Measurements from ENCODE around the gene CLIC6. TPM values are rescaled to one million over a fixed set of nuclear protein-coding genes. Genes with fewer than 3 reads are reported as not detected.

The CLIC6 gene
- polyA plus RNA-seq, 1 experiment, result not detected

DNA sequence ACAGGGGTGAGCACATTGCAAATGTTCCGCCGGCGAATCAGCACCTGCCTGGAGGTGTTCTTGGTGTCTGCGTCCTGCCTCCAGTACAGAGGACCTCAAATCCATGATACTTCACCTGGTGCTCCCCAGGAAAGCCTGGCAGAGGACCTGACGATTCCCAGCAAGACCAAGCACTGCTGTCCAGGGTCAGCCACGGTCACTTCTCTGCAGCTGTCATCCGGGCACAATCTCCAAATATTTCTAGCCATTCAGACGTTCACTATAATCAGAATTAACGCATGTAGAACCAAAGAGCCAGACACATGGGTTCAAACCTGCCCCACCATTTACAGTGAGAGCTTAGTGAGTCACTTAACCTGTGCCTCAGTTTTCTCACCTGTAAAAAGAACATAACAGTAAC, 74.5 kb downstream of the CLIC6 start:
- no peak for DNase-seq (ENCODE audit: low read depth, low spot score)
- TF ChIP-seq, protein P1, sequence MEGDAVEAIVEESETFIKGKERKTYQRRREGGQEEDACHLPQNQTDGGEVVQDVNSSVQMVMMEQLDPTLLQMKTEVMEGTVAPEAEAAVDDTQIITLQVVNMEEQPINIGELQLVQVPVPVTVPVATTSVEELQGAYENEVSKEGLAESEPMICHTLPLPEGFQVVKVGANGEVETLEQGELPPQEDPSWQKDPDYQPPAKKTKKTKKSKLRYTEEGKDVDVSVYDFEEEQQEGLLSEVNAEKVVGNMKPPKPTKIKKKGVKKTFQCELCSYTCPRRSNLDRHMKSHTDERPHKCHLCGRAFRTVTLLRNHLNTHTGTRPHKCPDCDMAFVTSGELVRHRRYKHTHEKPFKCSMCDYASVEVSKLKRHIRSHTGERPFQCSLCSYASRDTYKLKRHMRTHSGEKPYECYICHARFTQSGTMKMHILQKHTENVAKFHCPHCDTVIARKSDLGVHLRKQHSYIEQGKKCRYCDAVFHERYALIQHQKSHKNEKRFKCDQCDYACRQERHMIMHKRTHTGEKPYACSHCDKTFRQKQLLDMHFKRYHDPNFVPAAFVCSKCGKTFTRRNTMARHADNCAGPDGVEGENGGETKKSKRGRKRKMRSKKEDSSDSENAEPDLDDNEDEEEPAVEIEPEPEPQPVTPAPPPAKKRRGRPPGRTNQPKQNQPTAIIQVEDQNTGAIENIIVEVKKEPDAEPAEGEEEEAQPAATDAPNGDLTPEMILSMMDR (IDR thresholded peaks at IDR 0.05; ENCODE audit: low read depth, low read length), result no peak
- Histone ChIP-seq H3K27ac (ENCODE audit: low read depth, low read length) (no peak overlapping the region), H3K27me3 (ENCODE audit: control insufficient read depth, insufficient read depth, low read length) (peaks cover 8% of the 10 kb centered on the region), H3K9me3 (ENCODE audit: control insufficient read depth, insufficient read depth, low read length) (no peaks in the 10 kb centered on the region), H3K4me3 (ENCODE audit: low read depth, low read length) (no peak overlapping the region)
- CTCF ChIA-PET, result no interaction called here
- POLR2A ChIA-PET, result no interaction called here

DNA sequence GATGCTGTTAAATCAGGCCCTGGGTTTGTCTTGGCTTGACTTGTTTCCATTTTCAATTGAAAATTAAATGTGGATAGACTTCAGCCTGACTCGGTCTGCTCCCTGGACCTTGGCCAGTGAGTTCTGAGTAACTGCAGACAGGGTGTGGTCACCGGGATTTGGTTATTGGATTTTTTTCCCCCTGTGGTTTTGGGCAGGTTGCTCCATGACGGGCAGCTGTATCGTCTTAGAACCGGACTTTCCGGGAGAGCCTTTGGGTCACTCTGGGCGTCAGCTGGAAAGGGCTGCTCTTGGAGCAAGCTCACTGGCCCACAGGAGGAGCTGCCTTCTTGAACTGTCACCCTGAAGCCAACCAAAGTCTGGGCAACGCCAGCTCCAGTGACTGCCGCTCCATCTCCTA, 75.0 kb downstream of the CLIC6 start:
- no peak for DNase-seq (ENCODE audit: low read depth, low spot score)
- Histone ChIP-seq H3K9me3 (ENCODE audit: control insufficient read depth, insufficient read depth, low read length) (no peaks in the 10 kb centered on the region), H3K27ac (ENCODE audit: low read depth, low read length) (no peak overlapping the region), H3K4me3 (ENCODE audit: low read depth, low read length) (no peak overlapping the region), H3K27me3 (ENCODE audit: control insufficient read depth, insufficient read depth, low read length) (peaks cover 8% of the 10 kb centered on the region)
- ChIA-PET POLR2A (no interaction called here), CTCF (interaction anchor here (2.3 kb wide), 1 partner anchor 1196 kb away, joined by 8 read pairs; no protein-coding TSS in a partner anchor)
- TF ChIP-seq, protein P1 (IDR thresholded peaks at IDR 0.05; ENCODE audit: low read depth, low read length), result no peak

DNA sequence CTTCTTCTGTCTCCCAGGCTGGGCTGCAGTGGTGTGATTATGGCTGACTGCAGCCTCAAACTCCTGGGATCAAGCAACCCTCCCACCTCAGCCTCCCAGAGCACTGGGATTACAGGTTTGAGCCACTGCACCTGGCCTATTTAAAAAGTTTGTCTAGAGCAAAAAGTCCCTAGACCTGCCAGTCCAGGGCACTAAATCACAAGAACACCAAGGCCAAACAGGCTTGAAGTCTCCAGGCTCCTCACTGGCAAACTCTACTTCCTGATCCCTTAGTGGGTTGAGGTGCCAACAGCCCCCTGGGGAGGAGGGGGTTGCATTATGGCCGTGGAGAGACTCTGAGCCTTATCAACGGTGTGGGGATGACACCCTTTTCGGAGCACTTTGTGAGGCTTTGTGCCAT, 76.0 kb downstream of the CLIC6 start:
- POLR2A ChIA-PET, result interaction anchor here (0.6 to 1.4 kb wide), 3 partner anchors 73 to 762 kb away, joined by 4 to 29 read pairs (median 5); no protein-coding TSS in a partner anchor
- DNase-seq (ENCODE audit: low read depth, low spot score), result no peak
- Histone ChIP-seq H3K9me3 (ENCODE audit: control insufficient read depth, insufficient read depth, low read length) (no peaks in the 10 kb centered on the region), H3K27ac (ENCODE audit: low read depth, low read length) (no peak overlapping the region), H3K27me3 (ENCODE audit: control insufficient read depth, insufficient read depth, low read length) (peaks cover 6% of the 10 kb centered on the region), H3K4me3 (ENCODE audit: low read depth, low read length) (no peak overlapping the region)
- TF ChIP-seq, protein P1 (IDR thresholded peaks at IDR 0.05; ENCODE audit: low read depth, low read length), result no peak
- CTCF ChIA-PET, result interaction anchor here (0.7 to 2.3 kb wide), 43 partner anchors 8 to 1367 kb away, joined by 3 to 67 read pairs (median 6); no protein-coding TSS in a partner anchor

DNA sequence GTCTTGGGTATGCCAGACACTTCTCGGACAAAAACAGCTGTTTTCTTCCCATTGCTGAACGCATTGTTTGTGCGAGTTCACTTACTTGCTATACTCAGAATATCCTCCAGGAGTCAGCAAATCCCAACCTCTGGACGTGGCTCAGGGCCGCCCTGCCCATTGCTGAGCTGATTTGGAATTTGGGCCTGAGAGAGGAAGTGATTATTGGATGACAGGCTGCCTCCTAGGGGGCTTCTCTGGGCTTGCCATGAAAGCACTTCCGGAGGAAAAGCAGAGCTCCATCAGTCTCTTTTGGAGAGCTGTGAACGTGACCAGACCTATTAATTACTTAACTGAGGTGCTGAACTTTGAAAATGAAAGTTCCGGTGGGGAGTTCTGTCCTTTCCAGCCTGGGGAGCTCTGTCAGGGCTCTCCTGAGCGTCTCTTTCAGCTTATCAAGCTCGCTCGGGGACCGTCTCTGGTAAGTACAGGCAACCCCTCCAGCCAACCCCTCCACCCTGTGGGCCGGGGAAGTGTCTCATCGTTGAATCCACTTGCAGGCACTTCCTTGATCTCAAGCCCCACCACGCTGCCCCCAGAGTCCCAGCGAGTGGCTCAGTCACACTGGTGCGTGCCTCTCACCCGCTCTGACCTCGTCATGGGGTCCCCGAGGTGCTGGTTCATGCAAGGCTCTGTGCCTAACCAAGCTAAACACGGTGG, 76.9 kb downstream of the CLIC6 start:
- DNase-seq (ENCODE audit: low read depth, low spot score), result peak; percentile 73
- POLR2A ChIA-PET, result interaction anchor here (0.6 to 1.4 kb wide), 8 partner anchors 72 to 814 kb away, joined by 3 to 29 read pairs (median 4); no protein-coding TSS in a partner anchor
- Histone ChIP-seq H3K27ac (ENCODE audit: low read depth, low read length) (no peak overlapping the region), H3K4me3 (ENCODE audit: low read depth, low read length) (peak overlapping the region; percentile 23; the same call in 1 of the 2 replicates), H3K9me3 (ENCODE audit: control insufficient read depth, insufficient read depth, low read length) (no peaks in the 10 kb centered on the region), H3K27me3 (ENCODE audit: control insufficient read depth, insufficient read depth, low read length) (peaks cover 6% of the 10 kb centered on the region)
- CTCF ChIA-PET, result interaction anchor here (0.5 to 2.3 kb wide), 81 partner anchors 9 to 1647 kb away, joined by 3 to 67 read pairs (median 4); no protein-coding TSS in a partner anchor
- TF ChIP-seq, protein P1 (IDR thresholded peaks at IDR 0.05; ENCODE audit: low read depth, low read length), result peak; percentile 94

DNA sequence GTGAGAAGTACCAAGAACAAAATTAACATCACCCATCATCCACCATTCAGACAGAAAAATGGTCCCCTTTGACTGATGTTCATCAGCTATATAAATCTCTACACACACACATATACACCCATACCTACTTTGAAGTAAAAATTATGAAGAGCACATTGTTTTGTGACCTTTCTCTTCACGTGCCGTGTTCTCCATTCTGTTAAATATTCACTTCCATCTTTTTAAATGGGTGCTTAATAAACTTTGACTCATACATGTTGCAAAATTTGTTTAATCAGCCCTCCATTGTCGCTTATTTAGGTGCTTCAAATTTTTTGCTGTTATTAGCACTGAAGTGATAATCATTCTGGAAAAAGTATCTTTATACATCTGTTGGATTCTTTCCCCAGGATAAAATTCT, 80.1 kb downstream of the CLIC6 start:
- ChIA-PET CTCF (no interaction called here), POLR2A (no interaction called here)
- H3K4me3 ChIP-seq (ENCODE audit: low read depth, low read length), result no peak overlapping the region
- no peak overlapping the region for H3K27ac ChIP-seq (ENCODE audit: low read depth, low read length)
- H3K27me3 ChIP-seq (ENCODE audit: control insufficient read depth, insufficient read depth, low read length), result no peaks in the 10 kb centered on the region
- TF ChIP-seq, protein P1 (IDR thresholded peaks at IDR 0.05; ENCODE audit: low read depth, low read length), result no peak
- H3K9me3 ChIP-seq (ENCODE audit: control insufficient read depth, insufficient read depth, low read length), result no peaks in the 10 kb centered on the region
- DNase-seq (ENCODE audit: low read depth, low spot score), result no peak

Data from AG04450 (cell line).